ENCODE results near the gene KIF2B. TPM values are rescaled to one million over a fixed set of nuclear protein-coding genes. Genes with fewer than 3 reads are reported as not detected.

The KIF2B gene
- total and polyA plus RNA-seq, 2 experiments from 2014 or later, result not detected

DNA sequence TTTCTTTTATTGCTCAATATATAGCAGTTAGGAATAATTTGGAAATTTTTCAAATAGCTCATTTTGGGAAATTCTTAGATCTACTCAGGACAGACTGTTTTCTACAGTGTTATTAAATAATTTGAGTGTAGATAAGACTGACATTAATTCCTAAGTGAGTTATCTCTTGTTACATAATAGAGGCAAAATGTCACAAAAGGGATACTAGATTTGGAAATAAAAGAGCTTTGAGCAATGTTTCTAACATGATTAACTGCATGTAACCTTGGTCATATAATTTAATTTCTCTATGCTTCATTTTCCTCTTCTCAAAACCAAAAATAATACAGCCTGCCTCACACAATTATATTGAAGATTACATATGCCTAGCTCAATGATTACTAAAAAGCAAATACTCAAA lies 16.3 kb upstream of the KIF2B start:
- Histone ChIP-seq H3K4me1 (ENCODE audit: insufficient read depth) (no peaks in the 10 kb centered on the region), H3K9ac (no peak overlapping the region), H3K36me3 (ENCODE audit: low read depth) (no peaks in the 10 kb centered on the region), H3K4me3 (no peak overlapping the region), H3K79me2 (ENCODE audit: insufficient read depth) (no peaks in the 10 kb centered on the region), H2AFZ (no peak overlapping the region), H3F3A (ENCODE audit: insufficient read depth) (no peaks in the 10 kb centered on the region), H3K9me3 (ENCODE audit: low read depth) (no peaks in the 10 kb centered on the region), H3K27me3 (replicated peaks; ENCODE audit: insufficient read depth) (no peaks in the 10 kb centered on the region), H3K27ac (no peak overlapping the region), H3K9me2 (ENCODE audit: insufficient read depth) (no peaks in the 10 kb centered on the region; the same call in 1 of the 2 replicates), H3K4me2 (ENCODE audit: unreplicated experiment) (no peak overlapping the region), H4K20me1 (ENCODE audit: insufficient read depth) (no peaks in the 10 kb centered on the region)
- TF ChIP-seq EZH2 (IDR thresholded peaks at IDR 0.05; ENCODE audit: insufficient read depth, poor library complexity, severe bottlenecking) (no peak), EZH2phosphoT487 (IDR thresholded peaks at IDR 0.05; ENCODE audit: insufficient read depth, low read depth) (no peak)
- in situ Hi-C loops (cut with MboI), result no loop called here
- DNase-seq, result no peak

DNA sequence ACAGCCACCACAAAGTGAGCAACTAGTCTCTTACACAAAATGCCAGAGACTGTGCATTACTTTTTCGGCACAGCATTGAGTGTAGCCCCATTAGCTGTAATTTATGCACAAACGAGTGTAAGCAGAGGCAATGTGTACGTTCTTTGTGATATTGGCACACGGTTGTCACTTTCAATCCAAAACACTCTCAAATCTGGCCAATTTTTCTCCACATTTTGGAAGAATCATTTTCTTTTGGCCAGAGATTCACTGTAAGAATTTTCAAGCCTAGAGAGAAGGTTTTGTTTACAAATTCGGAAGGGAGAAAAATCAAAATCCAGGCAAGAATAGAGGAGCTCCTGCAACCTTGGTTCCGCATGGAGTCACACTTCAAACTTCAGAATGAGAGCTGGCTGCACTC lies 15.4 kb upstream of the KIF2B start:
- in situ Hi-C loops (cut with MboI), result no loop called here
- 16 to 18% methylated on average over 6 of the region's 6 CpGs for WGBS, 2 experiments (ENCODE audit: low coverage in 1 of 2, low lambda C conversion rate in 2 of 2, missing lambda C conversion rate in 2 of 2)

DNA sequence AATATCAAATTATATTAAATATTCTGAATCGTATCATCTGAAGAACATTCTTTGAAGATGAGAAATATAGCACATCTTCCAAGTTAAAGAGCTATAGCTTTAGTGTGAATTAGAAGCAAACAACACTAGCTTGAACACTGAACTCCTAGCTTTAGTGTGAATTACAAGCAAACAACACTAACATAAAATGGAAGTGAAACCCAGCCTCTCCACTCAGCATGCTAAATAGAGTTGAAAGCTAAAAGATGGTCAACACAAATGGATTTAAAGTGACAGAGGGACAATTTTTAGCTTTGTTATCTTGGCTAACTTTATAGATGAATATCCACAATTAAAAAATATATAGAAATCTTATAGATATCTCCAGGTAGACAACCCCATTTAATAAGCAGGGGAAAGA lies 4.5 kb upstream of the KIF2B start:
- Histone ChIP-seq H3K27ac (no peak overlapping the region), H3K9me2 (ENCODE audit: insufficient read depth) (no peaks in the 10 kb centered on the region), H2AFZ (no peak overlapping the region), H4K20me1 (ENCODE audit: insufficient read depth) (no peaks in the 10 kb centered on the region), H3K9ac (no peak overlapping the region), H3K27me3 (replicated peaks; ENCODE audit: insufficient read depth) (no peaks in the 10 kb centered on the region), H3K36me3 (ENCODE audit: low read depth) (no peaks in the 10 kb centered on the region), H3K4me3 (no peak overlapping the region), H3K9me3 (ENCODE audit: low read depth) (no peaks in the 10 kb centered on the region), H3K4me2 (ENCODE audit: unreplicated experiment) (no peak overlapping the region), H3K4me1 (ENCODE audit: insufficient read depth) (no peaks in the 10 kb centered on the region), H3K79me2 (ENCODE audit: insufficient read depth) (no peaks in the 10 kb centered on the region), H3F3A (ENCODE audit: insufficient read depth) (no peaks in the 10 kb centered on the region)
- DNase-seq, result no peak
- 26 to 38% methylated on average over 1 of the region's 1 CpG for WGBS, 2 experiments (ENCODE audit: low coverage in 1 of 2, low lambda C conversion rate in 2 of 2, missing lambda C conversion rate in 2 of 2)
- in situ Hi-C loops (cut with MboI), result no loop called here
- no peak for TF ChIP-seq EZH2phosphoT487 (IDR thresholded peaks at IDR 0.05; ENCODE audit: insufficient read depth, low read depth)
- no peak for TF ChIP-seq EZH2 (IDR thresholded peaks at IDR 0.05; ENCODE audit: insufficient read depth, poor library complexity, severe bottlenecking)

More for the DNA sequence above, 15.4 kb upstream of the KIF2B start:
- no peak overlapping the region for H3K4me2 ChIP-seq (ENCODE audit: unreplicated experiment)
- no peaks in the 10 kb centered on the region for H4K20me1 ChIP-seq (ENCODE audit: insufficient read depth)
- DNase-seq, result no peak
- H3K36me3 ChIP-seq (ENCODE audit: low read depth), result no peaks in the 10 kb centered on the region
- no peaks in the 10 kb centered on the region for H3K9me3 ChIP-seq (ENCODE audit: low read depth)
- no peak overlapping the region for H2AFZ ChIP-seq
- no peaks in the 10 kb centered on the region for H3K27me3 ChIP-seq (replicated peaks; ENCODE audit: insufficient read depth)
- no peaks in the 10 kb centered on the region for H3K79me2 ChIP-seq (ENCODE audit: insufficient read depth)
- H3K4me1 ChIP-seq (ENCODE audit: insufficient read depth), result no peaks in the 10 kb centered on the region
- no peaks in the 10 kb centered on the region for H3F3A ChIP-seq (ENCODE audit: insufficient read depth)
- no peak for TF ChIP-seq EZH2 (IDR thresholded peaks at IDR 0.05; ENCODE audit: insufficient read depth, poor library complexity, severe bottlenecking)
- no peak for TF ChIP-seq EZH2phosphoT487 (IDR thresholded peaks at IDR 0.05; ENCODE audit: insufficient read depth, low read depth)
- no peak overlapping the region for H3K9ac ChIP-seq
- H3K27ac ChIP-seq, result no peak overlapping the region
- H3K4me3 ChIP-seq, result no peak overlapping the region
- H3K9me2 ChIP-seq (ENCODE audit: insufficient read depth), result no peaks in the 10 kb centered on the region; the same call in 1 of the 2 replicates

DNA sequence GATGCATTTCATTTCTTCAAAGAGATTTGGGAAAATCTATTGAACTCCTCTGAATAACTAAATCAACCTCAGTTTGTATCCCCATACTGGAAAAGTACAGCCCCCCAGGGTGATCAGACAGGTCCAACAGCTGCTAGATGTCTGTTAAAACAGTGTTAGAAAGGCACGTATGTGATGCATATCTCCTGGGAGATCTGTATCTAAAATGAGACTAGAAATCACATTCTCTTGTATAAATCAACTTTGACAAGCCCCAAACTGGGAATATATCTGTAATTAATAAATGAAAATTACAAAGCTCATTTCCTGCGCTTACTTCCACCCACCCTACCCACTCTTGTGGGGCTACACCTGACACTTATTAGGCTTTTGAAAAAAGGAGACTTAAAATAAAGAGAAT lies 3.8 kb upstream of the KIF2B start:
- no peaks in the 10 kb centered on the region for H3K9me3 ChIP-seq (ENCODE audit: low read depth)
- no peak overlapping the region for H2AFZ ChIP-seq
- no peaks in the 10 kb centered on the region for H4K20me1 ChIP-seq (ENCODE audit: insufficient read depth)
- DNase-seq, result no peak
- H3K4me2 ChIP-seq (ENCODE audit: unreplicated experiment), result no peak overlapping the region
- H3F3A ChIP-seq (ENCODE audit: insufficient read depth), result no peaks in the 10 kb centered on the region
- H3K79me2 ChIP-seq (ENCODE audit: insufficient read depth), result no peaks in the 10 kb centered on the region
- in situ Hi-C loops (cut with MboI), result no loop called here
- TF ChIP-seq EZH2 (IDR thresholded peaks at IDR 0.05; ENCODE audit: insufficient read depth, poor library complexity, severe bottlenecking) (no peak), EZH2phosphoT487 (IDR thresholded peaks at IDR 0.05; ENCODE audit: insufficient read depth, low read depth) (no peak)
- H3K4me3 ChIP-seq, result no peak overlapping the region
- H3K4me1 ChIP-seq (ENCODE audit: insufficient read depth), result no peaks in the 10 kb centered on the region
- H3K9me2 ChIP-seq (ENCODE audit: insufficient read depth), result no peaks in the 10 kb centered on the region
- H3K27me3 ChIP-seq (replicated peaks; ENCODE audit: insufficient read depth), result no peaks in the 10 kb centered on the region
- no peak overlapping the region for H3K27ac ChIP-seq
- H3K9ac ChIP-seq, result no peak overlapping the region
- 1 to 11% methylated on average over 2 of the region's 2 CpGs for WGBS, 2 experiments (ENCODE audit: low coverage in 1 of 2, low lambda C conversion rate in 2 of 2, missing lambda C conversion rate in 2 of 2)
- no peaks in the 10 kb centered on the region for H3K36me3 ChIP-seq (ENCODE audit: low read depth)

DNA sequence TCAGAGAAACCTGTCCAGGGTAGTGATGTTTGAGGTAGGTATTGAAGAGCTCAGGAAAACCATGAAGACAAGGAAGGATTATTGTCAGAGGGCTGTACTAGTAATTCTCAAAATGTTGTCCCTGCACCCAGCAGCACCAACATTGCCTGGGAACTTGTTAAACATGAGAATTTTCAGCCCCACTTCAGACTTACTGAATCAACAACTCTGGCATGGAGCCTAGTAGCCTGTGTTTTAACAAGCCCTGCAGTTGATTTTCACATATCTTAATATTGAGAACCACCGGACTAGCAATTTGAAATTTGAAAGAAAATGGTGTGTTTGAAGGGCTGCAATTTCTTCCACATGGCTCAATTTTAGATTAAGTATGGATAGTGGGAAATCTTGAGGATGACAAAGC lies 2.8 kb upstream of the KIF2B start:
- H3K9me2 ChIP-seq (ENCODE audit: insufficient read depth), result no peaks in the 10 kb centered on the region
- in situ Hi-C loops (cut with MboI), result no loop called here
- H3K9ac ChIP-seq, result no peak overlapping the region
- no peak overlapping the region for H3K4me2 ChIP-seq (ENCODE audit: unreplicated experiment)
- TF ChIP-seq EZH2phosphoT487 (IDR thresholded peaks at IDR 0.05; ENCODE audit: insufficient read depth, low read depth) (no peak), EZH2 (IDR thresholded peaks at IDR 0.05; ENCODE audit: insufficient read depth, poor library complexity, severe bottlenecking) (no peak)
- H3K9me3 ChIP-seq (ENCODE audit: low read depth), result no peaks in the 10 kb centered on the region
- no peaks in the 10 kb centered on the region for H3K79me2 ChIP-seq (ENCODE audit: insufficient read depth)
- no peaks in the 10 kb centered on the region for H3K36me3 ChIP-seq (ENCODE audit: low read depth)
- WGBS, 2 experiments (ENCODE audit: low coverage in 1 of 2, low lambda C conversion rate in 2 of 2, missing lambda C conversion rate in 2 of 2), result 0 to 3% methylated on average over 1 of the region's 1 CpG
- no peak overlapping the region for H2AFZ ChIP-seq
- H3K27ac ChIP-seq, result no peak overlapping the region
- no peak overlapping the region for H3K4me3 ChIP-seq
- no peak for DNase-seq
- no peaks in the 10 kb centered on the region for H3K4me1 ChIP-seq (ENCODE audit: insufficient read depth)
- H4K20me1 ChIP-seq (ENCODE audit: insufficient read depth), result no peaks in the 10 kb centered on the region
- H3K27me3 ChIP-seq (replicated peaks; ENCODE audit: insufficient read depth), result no peaks in the 10 kb centered on the region
- H3F3A ChIP-seq (ENCODE audit: insufficient read depth), result no peaks in the 10 kb centered on the region
